GM21526 (cell line): ENCODE data around the gene KRT35.

ENCODE experiments used
- ATAC-seq: cut with Tn5 transposase; IDR thresholded peaks from one replicate; pipeline ENCODE4 v1.9.1; 2021; ENCODE audit warnings: moderate library complexity; ENCODE audit not compliant: unreplicated experiment, low FRiP score

The KRT35 gene

DNA sequence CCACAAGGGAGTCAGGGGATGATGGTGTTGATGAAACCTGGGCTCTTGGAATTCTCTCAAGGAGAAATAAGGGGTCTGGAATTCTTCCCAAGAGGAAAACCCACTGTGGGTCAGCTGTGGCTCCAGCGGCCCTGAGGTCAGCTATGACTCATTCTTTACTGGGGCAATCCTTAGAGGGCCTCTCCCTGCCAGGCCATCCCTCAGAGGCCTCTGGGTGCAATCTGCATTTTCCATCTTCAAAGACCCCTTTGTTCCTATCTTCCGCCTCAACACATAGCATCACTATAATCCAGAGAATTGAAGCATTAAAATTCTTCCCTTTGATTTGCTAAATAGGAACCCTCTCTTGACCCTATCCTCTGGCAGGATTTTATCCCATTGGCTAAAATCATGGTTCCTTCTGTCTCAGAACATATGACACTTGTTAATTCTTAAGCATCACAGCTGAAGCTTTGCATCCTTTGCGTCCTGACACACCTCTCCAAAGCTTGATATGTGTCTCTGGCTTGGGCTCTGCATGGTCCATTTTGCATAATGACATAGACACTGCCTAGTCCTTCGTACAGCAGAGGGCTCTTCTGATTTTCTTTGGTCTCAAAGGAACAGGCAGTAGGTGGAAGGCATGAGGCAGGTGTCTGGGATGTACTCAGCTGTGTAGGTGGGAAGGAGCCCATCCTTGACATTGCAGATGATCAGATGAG is 52.2 kb downstream of the KRT35 start:
- no peak for ATAC-seq
